H1 (cell line): Measurements from ENCODE around the gene HIVEP3. TPM values are rescaled to one million over a fixed set of nuclear protein-coding genes. Genes with fewer than 3 reads are reported as not detected.

Source experiments
- CTCF ChIA-PET: fragments of 300-600 bp; sonication (Branson Sonifier 250); formaldehyde crosslinking; loops from one replicate; lab custom pipeline; 2021; ENCODE audit not compliant: partially characterized antibody; lab: Charles Lee
- POLR2A ChIA-PET: fragments of 300-600 bp; sonication (Branson Sonifier 250); formaldehyde crosslinking; loops from one replicate; lab custom pipeline; 2021; ENCODE audit warnings: inconsistent platforms; ENCODE audit not compliant: partially characterized antibody; lab: Charles Lee
- DNase-seq, 2 experiments: peaks; one replicate each; pipeline versions ENCODE4 v3.0.0 to v3.0.0-alpha.2; 2010 to 2022; ENCODE audit warnings: low spot score in 2 of 2, low read depth in 1 of 2, mixed read lengths in 1 of 2
- FAIRE-seq: peaks from 2 replicates; lab custom pipeline; 2011; peaks lifted over from hg19 to GRCh38; lab: Jason Lieb, UNC
- H2AFZ ChIP-seq: 2 replicates; pipeline ENCODE4 v1.8.1; 2012; ENCODE audit warnings: low read length, inconsistent platforms
- H2AK5ac ChIP-seq: 2 replicates; pipeline ENCODE4 v1.6.1; 2013; ENCODE audit warnings: low read depth, low read length
- H2BK120ac ChIP-seq: replicated peaks from 2 replicates; pipeline ENCODE3; 2013; ENCODE audit warnings: low read depth, low read length, inconsistent platforms
- H2BK12ac ChIP-seq: 2 replicates; pipeline ENCODE4 v1.6.1; 2013; ENCODE audit warnings: low read depth, low read length
- H2BK15ac ChIP-seq: 2 replicates; pipeline ENCODE4 v1.6.1; 2013; ENCODE audit warnings: low read length
- H2BK20ac ChIP-seq: 2 replicates; pipeline ENCODE4 v1.6.1; 2013; ENCODE audit warnings: low read length
- H2BK5ac ChIP-seq: 2 replicates; pipeline ENCODE4 v1.6.1; 2013; ENCODE audit warnings: low read depth, low read length
- H3K14ac ChIP-seq: 2 replicates; pipeline ENCODE4 v1.6.1; 2013; ENCODE audit warnings: inconsistent platforms; ENCODE audit not compliant: insufficient read length
- H3K18ac ChIP-seq: 2 replicates; pipeline ENCODE4 v1.6.1; 2013; ENCODE audit warnings: low read length; ENCODE audit errors: extremely low read depth
- H3K23ac ChIP-seq: 2 replicates; pipeline ENCODE4 v1.6.1; 2013; ENCODE audit warnings: inconsistent platforms; ENCODE audit not compliant: insufficient read length
- H3K23me2 ChIP-seq: 2 replicates; pipeline ENCODE4 v1.6.1; 2013; ENCODE audit warnings: low read depth, low read length
- H3K27ac ChIP-seq: 2 replicates; pipeline ENCODE4 v1.6.1; 2011; ENCODE audit warnings: low read depth, low read length, inconsistent platforms
- H3K27me3 ChIP-seq, 4 experiments: replicated peaks in 1 of 4; 1 replicate in 1 of 4; 2 replicates in 3 of 4; pipeline versions ENCODE4 v1.6.1 to v1.8.1; 2011 to 2013; ENCODE audit warnings: low read length in 3 of 4, mild to moderate bottlenecking in 3 of 4, inconsistent platforms in 2 of 4, mixed read lengths in 2 of 4, moderate library complexity in 1 of 4; ENCODE audit not compliant: control insufficient read depth in 3 of 4, insufficient read depth in 3 of 4; ENCODE audit errors: extremely low read depth in 1 of 4
- H3K36me3 ChIP-seq, 4 experiments: 2 replicates each; pipeline versions ENCODE4 v1.6.1 to v1.8.1; 2011 to 2013; ENCODE audit warnings: mild to moderate bottlenecking in 4 of 4, low read length in 3 of 4, moderate library complexity in 2 of 4, control low read depth in 1 of 4, inconsistent platforms in 1 of 4; ENCODE audit not compliant: insufficient read depth in 4 of 4, control insufficient read depth in 2 of 4
- H3K4ac ChIP-seq: replicated peaks from 2 replicates; pipeline ENCODE3; 2013; ENCODE audit warnings: low read length, low read depth, mixed read lengths, inconsistent platforms; ENCODE audit not compliant: insufficient read length
- H3K4me1 ChIP-seq, 4 experiments: replicated peaks in 1 of 4; 1 replicate in 1 of 4; 2 replicates in 3 of 4; pipeline versions ENCODE4 v1.6.1 to v1.8.1; 2011 to 2013; ENCODE audit warnings: low read length in 3 of 4, inconsistent platforms in 2 of 4, mixed read lengths in 1 of 4; ENCODE audit not compliant: insufficient read depth in 4 of 4, control insufficient read depth in 3 of 4
- H3K4me2 ChIP-seq, 2 experiments: 2 replicates each; pipeline versions ENCODE4 v1.6.1 to v1.8.1; 2011 to 2013; ENCODE audit warnings: low read depth in 2 of 2, low read length in 2 of 2, control low read depth in 1 of 2, inconsistent platforms in 1 of 2, mild to moderate bottlenecking in 1 of 2; ENCODE audit not compliant: insufficient read depth in 1 of 2
- H3K4me3 ChIP-seq, 4 experiments: fragments of 200-600, 300-600 bp in 1 of 4; sonication (generic), shearing (Covaris generic), sonication (Bioruptor Twin) in 1 of 4; 2 replicates each; pipeline versions ENCODE4 v1.5.1 to v1.8.1; 2011 to 2016; ENCODE audit warnings: low read length in 4 of 4, low read depth in 3 of 4, control low read depth in 2 of 4, inconsistent platforms in 2 of 4, mild to moderate bottlenecking in 2 of 4, mixed read lengths in 1 of 4, moderate library complexity in 1 of 4; ENCODE audit not compliant: insufficient read depth in 2 of 4; ENCODE audit errors: extremely low read depth in 1 of 4
- H3K56ac ChIP-seq: replicated peaks from 2 replicates; pipeline ENCODE3; 2013; ENCODE audit warnings: low read depth, mild to moderate bottlenecking, mixed read lengths, low read length, inconsistent platforms; ENCODE audit not compliant: insufficient read length
- H3K79me1 ChIP-seq: 2 replicates; pipeline ENCODE4 v1.6.1; 2013; ENCODE audit warnings: low read depth, low read length, control low read depth
- H3K79me2 ChIP-seq, 2 experiments: 2 replicates each; pipeline versions ENCODE4 v1.6.1 to v1.8.1; 2012 to 2013; ENCODE audit warnings: low read length in 2 of 2, mild to moderate bottlenecking in 2 of 2, inconsistent platforms in 1 of 2; ENCODE audit not compliant: insufficient read depth in 2 of 2, control insufficient read depth in 1 of 2
- H3K9ac ChIP-seq, 4 experiments: replicated peaks in 1 of 4; 1 replicate in 1 of 4; 2 replicates in 3 of 4; pipeline versions ENCODE4 v1.6.1 to v1.8.1; 2011 to 2013; ENCODE audit warnings: low read depth in 3 of 4, low read length in 3 of 4, control low read depth in 2 of 4, mild to moderate bottlenecking in 2 of 4, moderate library complexity in 2 of 4, inconsistent platforms in 1 of 4; ENCODE audit errors: extremely low read depth in 1 of 4
- H3K9me3 ChIP-seq, 2 experiments: 2 replicates each; pipeline versions ENCODE4 v1.6.1 to v1.8.1; 2012 to 2013; ENCODE audit warnings: mild to moderate bottlenecking in 2 of 2, moderate library complexity in 2 of 2, control low read depth in 1 of 2, inconsistent platforms in 1 of 2, low read depth in 1 of 2, low read length in 1 of 2, mixed read lengths in 1 of 2; ENCODE audit not compliant: insufficient read depth in 2 of 2
- H4K20me1 ChIP-seq, 2 experiments: replicated peaks in 1 of 2; 2 replicates each; pipeline versions ENCODE3 to v1.8.1; 2011 to 2013; ENCODE audit warnings: inconsistent platforms in 2 of 2, low read length in 2 of 2, mild to moderate bottlenecking in 1 of 2; ENCODE audit not compliant: insufficient read depth in 2 of 2, control insufficient read depth in 1 of 2
- H4K5ac ChIP-seq: 2 replicates; pipeline ENCODE4 v1.6.1; 2013; ENCODE audit warnings: low read length, low read depth, mixed read lengths, inconsistent platforms; ENCODE audit not compliant: insufficient read length
- H4K8ac ChIP-seq: 2 replicates; pipeline ENCODE4 v1.8.0; 2013; ENCODE audit warnings: mild to moderate bottlenecking, moderate library complexity, low read length, inconsistent platforms; ENCODE audit not compliant: insufficient read depth; ENCODE audit errors: extremely low read depth
- H4K91ac ChIP-seq: replicated peaks from 2 replicates; pipeline ENCODE3; 2013; ENCODE audit warnings: low read length, mixed read lengths, inconsistent platforms; ENCODE audit not compliant: insufficient read length
- ASH2L ChIP-seq: fragments of 200-600, 300-600 bp; sonication (generic); IDR thresholded peaks from one replicate; pipeline ENCODE4 v1.7.1; 2017; ENCODE audit warnings: low read length
- CBX8 ChIP-seq: fragments of 300-800, 300-1000 bp; sonication (generic); IDR thresholded peaks from 2 replicates; pipeline ENCODE4 v1.7.1; 2016; ENCODE audit warnings: low read depth, low read length, borderline replicate concordance
- CEBPB ChIP-seq: IDR thresholded peaks from 2 replicates; pipeline ENCODE4 v1.6.1; 2012; ENCODE audit warnings: low read depth, low read length
- SAP30 ChIP-seq: fragments of 300-600 bp; sonication (generic); IDR thresholded peaks from 2 replicates; pipeline ENCODE4 v1.7.1; 2012; ENCODE audit warnings: low read length, moderate library complexity, mild to moderate bottlenecking, inconsistent platforms; ENCODE audit not compliant: insufficient read depth, insufficient replicate concordance
- WGBS, 2 experiments: shearing (Covaris generic) in 1 of 2; methylation state at CpG; one replicate each; pipeline versions ENCODE4 v1.1.6 to v1.1.7; 2013 to 2015; ENCODE audit warnings: low lambda C conversion rate in 2 of 2, mixed read lengths in 2 of 2, inconsistent platforms in 1 of 2, low coverage in 1 of 2, missing lambda C conversion rate in 1 of 2; ENCODE audit not compliant: insufficient replicate concordance in 2 of 2, insufficient coverage in 1 of 2, insufficient read length in 1 of 2; ENCODE audit errors: extremely low coverage in 1 of 2, missing lambda C conversion rate in 1 of 2; 5-methylcytosine and 5-hydroxymethylcytosine counted together
- polyA plus RNA-seq, 7 experiments: library from polyadenylated mRNA; depleted of rRNA in 3 of 7; stranded (reverse) in 5 of 7; unstranded in 2 of 7; fragments of >200 nt in 5 of 7; fragments of 200-250 nt in 2 of 7; gene quantifications; 1 replicate in 5 of 7; 2 replicates in 1 of 7; 4 replicates in 1 of 7; pipeline versions ENCODE4 v1.2.1 to v1.2.3, GENCODE V29; 2011 to 2013; ENCODE audit warnings: missing spikeins in 2 of 7, mixed read lengths in 2 of 7
- total RNA-seq: library from RNA; stranded (reverse); fragmentation: NEBNext Ultra II Directional; extraction: Animal tissue kit (Norgen Biotek cat#: 25700); gene quantifications from 2 replicates; pipeline ENCODE4 v1.2.1, GENCODE V29; 2021

HIVEP3 gene
- total and polyA plus RNA-seq, 2 of the 8 experiments (the other 6 are each of a cell fraction or from before 2014, with no cell fraction given): 0.24 to 0.69 TPM

GRCh38 chr1:41462680-41463004 is 456.1 kb downstream of the HIVEP3 start:
- Histone ChIP-seq H2BK5ac (no peak overlapping the region), H3K27me3 (no peaks in the 10 kb centered on the region), H3K4ac (no peak overlapping the region), H3K4me3 (no peak overlapping the region), H3K4me1 (no peaks in the 10 kb centered on the region), H3K56ac (no peak overlapping the region), H2AFZ (no peak overlapping the region), H3K23me2 (no peaks in the 10 kb centered on the region), H2AK5ac (no peak overlapping the region), H3K18ac (no peak overlapping the region), H2BK20ac (no peak overlapping the region), H4K5ac (no peak overlapping the region), H2BK12ac (no peak overlapping the region), H3K36me3 (no peaks in the 10 kb centered on the region), H3K9me3 (no peaks in the 10 kb centered on the region), H3K9ac (no peak overlapping the region), H3K14ac (no peak overlapping the region), H4K20me1 (no peaks in the 10 kb centered on the region), H4K91ac (no peak overlapping the region), H3K79me2 (no peaks in the 10 kb centered on the region), H4K8ac (no peak overlapping the region), H2BK120ac (no peak overlapping the region), H2BK15ac (no peak overlapping the region), H3K27ac (no peak overlapping the region), H3K79me1 (no peaks in the 10 kb centered on the region), H3K4me2 (no peak overlapping the region), H3K23ac (no peak overlapping the region)
- DNase-seq (no peak), FAIRE-seq (no peak)
- ChIA-PET CTCF (interaction anchor here (0.9 to 3.5 kb wide), 10 partner anchors 10 to 180 kb away, joined by 3 to 11 read pairs (median 4); no protein-coding TSS in a partner anchor), POLR2A (no interaction called here)
- TF ChIP-seq CBX8 (no peak), CEBPB (no peak), SAP30 (no peak), ASH2L (no peak)
- 93% methylated on average over 2 of the region's 2 CpGs; no CpG with 5 or more reads in 1 of the 2 experiments for WGBS, 2 experiments
